CD4-positive, alpha-beta T cell treated with Interleukin-15 for 1 hour (primary cell): ENCODE data around the gene MON2.
"Not testable (repeated sequence)": the region's sequence is repeated elsewhere in the genome, so short reads cannot be mapped to it uniquely, and the experiment has no call there.

Experiments used
- DNase-seq: peaks from one replicate; pipeline ENCODE4 v3.0.0-alpha.2; 2020

Gene MON2

GRCh38 chr12:62466594-62467491 lies at the start of gene MON2:
TSS of gene MON2 (plus strand) at chr12:62466826. CDS start at chr12:62467208, 382 bp downstream.
- DNase-seq = peak; percentile 86

- DNase-seq = no peak
Measured at GRCh38 chr12:62426089-62426488, 40.5 kb upstream of the MON2 start.

- DNase-seq = no peak
Measured at GRCh38 chr12:62429457-62429856, 37.2 kb upstream of the MON2 start.

- DNase-seq = no peak
Measured at GRCh38 chr12:62434494-62435302, 31.9 kb upstream of the MON2 start.

- peak; percentile 22 for DNase-seq
Measured at GRCh38 chr12:62435303-62436163, 31.1 kb upstream of the MON2 start.

GRCh38 chr12:62436164-62436503 lies 30.5 kb upstream of the MON2 start:
- no peak for DNase-seq

GRCh38 chr12:62438098-62438692 lies 28.4 kb upstream of the MON2 start:
- DNase-seq = peak; percentile 18

- DNase-seq = no peak
Measured at GRCh38 chr12:62446754-62447452, 19.7 kb upstream of the MON2 start.

GRCh38 chr12:62448436-62448835 lies 18.2 kb upstream of the MON2 start:
- DNase-seq = no peak

- not testable (repeated sequence) for DNase-seq
Measured at GRCh38 chr12:62455429-62455828, 11.2 kb upstream of the MON2 start.

GRCh38 chr12:62458626-62459025 lies 8.0 kb upstream of the MON2 start:
- no peak for DNase-seq

GRCh38 chr12:62459976-62460375 lies 6.7 kb upstream of the MON2 start:
- DNase-seq = no peak

GRCh38 chr12:62461171-62461837 lies 5.3 kb upstream of the MON2 start:
- DNase-seq = not testable (repeated sequence)

- DNase-seq = not testable (repeated sequence)
Measured at GRCh38 chr12:62463252-62463651, 3.4 kb upstream of the MON2 start.

- peak; percentile 18 for DNase-seq
Measured at GRCh38 chr12:62466018-62466593, 520 bp upstream of the MON2 start.

GRCh38 chr12:62468397-62468796 lies 1.8 kb downstream of the MON2 start:
- no peak for DNase-seq

- DNase-seq = no peak
Measured at GRCh38 chr12:62468935-62469334, 2.3 kb downstream of the MON2 start.

- no peak for DNase-seq
Measured at GRCh38 chr12:62469704-62470103, 3.1 kb downstream of the MON2 start.

- DNase-seq = no peak
Measured at GRCh38 chr12:62471734-62472133, 5.1 kb downstream of the MON2 start.

GRCh38 chr12:62472472-62472871 lies 5.8 kb downstream of the MON2 start:
- DNase-seq = no peak
